Vagina (tissue), 2 donors: ENCODE data around the gene LRWD1. TPM values are rescaled to one million over a fixed set of nuclear protein-coding genes. Genes with fewer than 3 reads are reported as not detected.
"Not testable (repeated sequence)": the region's sequence is repeated elsewhere in the genome, so short reads cannot be mapped to it uniquely, and the experiment has no call there.

Experiments used
- DNase-seq, 2 donors: peaks; one replicate each; pipeline ENCODE4 v3.0.0-alpha.2; 2017; ENCODE audit errors: extremely low spot score in 2 of 2
- H3K27ac ChIP-seq: fragments of 200-600 bp; sonication (generic); one replicate; pipeline ENCODE4 v1.5.1; 2019
- H3K27me3 ChIP-seq: fragments of 200-600 bp; sonication (generic); one replicate; pipeline ENCODE4 v1.5.1; 2019
- H3K36me3 ChIP-seq, 2 donors: fragments of 200-600 bp; sonication (generic); one replicate each; pipeline ENCODE4 v1.5.1; 2017 to 2019
- H3K4me1 ChIP-seq: fragments of 200-600 bp; sonication (generic); one replicate; pipeline ENCODE4 v1.5.1; 2019
- H3K4me3 ChIP-seq, 2 donors: fragments of 200-600 bp; sonication (generic); 1 replicate in 1 of 2; 2 replicates in 1 of 2; pipeline ENCODE4 v1.5.1; 2016 to 2019
- H3K9me3 ChIP-seq: fragments of 200-600 bp; sonication (generic); one replicate; pipeline ENCODE4 v1.5.1; 2019
- POLR2A ChIP-seq, 2 donors: fragments of 450-650 bp; IDR thresholded peaks; one replicate each; pipeline ENCODE4 v1.6.1; 2017; ENCODE audit warnings: antibody characterized with exemption in 2 of 2, mild to moderate bottlenecking in 2 of 2, moderate library complexity in 2 of 2
- POLR2AphosphoS5 ChIP-seq, 2 donors: sonication (generic); formaldehyde crosslinking; IDR thresholded peaks; one replicate each; pipeline ENCODE4 v1.9.0; 2017; ENCODE audit warnings: antibody characterized with exemption in 2 of 2, mild to moderate bottlenecking in 2 of 2, low read depth in 1 of 2; ENCODE audit not compliant: insufficient read depth in 1 of 2
- intact Hi-C: fragments of 100-400 bp; cut with DNase I; formaldehyde crosslinking; loops from one replicate; pipeline ENCODE4 v1.15.1; 2023
- total RNA-seq: library from RNA; depleted of rRNA; stranded (reverse); fragments of >200 nt; gene quantifications from one replicate; pipeline ENCODE4 v1.2.3, GENCODE V29; 2016
- TF ChIP-seq, protein P1 (sequence below), 3 experiments: fragments of 450-650 bp in 2 of 3; fragments of 200-600 bp in 1 of 3; sonication (generic) in 1 of 3; IDR thresholded peaks; one replicate each; pipeline ENCODE4 v1.5.1; 2017 to 2019; ENCODE audit warnings: antibody characterized with exemption in 3 of 3, mild to moderate bottlenecking in 2 of 3, moderate library complexity in 2 of 3

LRWD1 gene
- total RNA-seq, 1 donor from 2014 or later: 11.0 TPM

DNA sequence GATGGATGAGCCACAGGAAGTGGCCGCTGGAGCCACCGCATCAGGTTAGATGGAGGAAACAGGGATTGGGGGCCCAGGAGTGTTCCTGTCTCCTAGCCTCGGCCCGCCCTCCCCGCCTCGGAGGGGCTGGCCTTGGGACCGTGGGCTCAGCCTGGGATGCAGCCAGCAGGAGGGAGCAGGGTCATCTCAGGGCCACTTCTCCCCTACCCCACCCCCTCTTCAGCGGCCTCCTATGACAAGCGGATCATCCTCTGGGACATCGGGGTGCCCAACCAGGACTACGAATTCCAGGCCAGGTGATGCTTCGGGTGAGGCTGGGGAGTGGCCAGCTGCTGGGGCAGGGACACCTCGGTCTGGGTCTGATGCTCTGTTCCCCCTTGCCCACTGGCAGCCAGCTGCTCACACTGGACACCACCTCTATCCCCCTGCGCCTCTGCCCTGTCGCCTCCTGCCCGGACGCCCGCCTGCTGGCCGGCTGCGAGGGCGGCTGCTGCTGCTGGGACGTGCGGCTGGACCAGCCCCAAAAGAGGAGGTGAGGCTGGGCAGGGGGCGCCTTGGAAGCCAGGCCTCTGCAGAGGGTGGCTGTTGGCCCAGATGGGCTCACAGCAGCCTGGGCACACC, 4.7 kb downstream of the LRWD1 start:
- no peak for DNase-seq
- H3K27ac ChIP-seq: no peak overlapping the region
- no peak overlapping the region for H3K4me3 ChIP-seq
- H3K36me3 ChIP-seq: peaks cover 0 to 14% of the 10 kb centered on the region in 2 donors
- H3K4me1 ChIP-seq: peaks cover 13% of the 10 kb centered on the region
- intact Hi-C loops: no loop called here
- no peaks in the 10 kb centered on the region for H3K27me3 ChIP-seq
- TF ChIP-seq POLR2AphosphoS5 (IDR thresholded peaks at IDR 0.05; ENCODE audit: insufficient read depth in 1 of 2, low read depth in 1 of 2): no peak
- no peak for TF ChIP-seq POLR2A (IDR thresholded peaks at IDR 0.05)
- TF ChIP-seq, protein P1, sequence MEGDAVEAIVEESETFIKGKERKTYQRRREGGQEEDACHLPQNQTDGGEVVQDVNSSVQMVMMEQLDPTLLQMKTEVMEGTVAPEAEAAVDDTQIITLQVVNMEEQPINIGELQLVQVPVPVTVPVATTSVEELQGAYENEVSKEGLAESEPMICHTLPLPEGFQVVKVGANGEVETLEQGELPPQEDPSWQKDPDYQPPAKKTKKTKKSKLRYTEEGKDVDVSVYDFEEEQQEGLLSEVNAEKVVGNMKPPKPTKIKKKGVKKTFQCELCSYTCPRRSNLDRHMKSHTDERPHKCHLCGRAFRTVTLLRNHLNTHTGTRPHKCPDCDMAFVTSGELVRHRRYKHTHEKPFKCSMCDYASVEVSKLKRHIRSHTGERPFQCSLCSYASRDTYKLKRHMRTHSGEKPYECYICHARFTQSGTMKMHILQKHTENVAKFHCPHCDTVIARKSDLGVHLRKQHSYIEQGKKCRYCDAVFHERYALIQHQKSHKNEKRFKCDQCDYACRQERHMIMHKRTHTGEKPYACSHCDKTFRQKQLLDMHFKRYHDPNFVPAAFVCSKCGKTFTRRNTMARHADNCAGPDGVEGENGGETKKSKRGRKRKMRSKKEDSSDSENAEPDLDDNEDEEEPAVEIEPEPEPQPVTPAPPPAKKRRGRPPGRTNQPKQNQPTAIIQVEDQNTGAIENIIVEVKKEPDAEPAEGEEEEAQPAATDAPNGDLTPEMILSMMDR (IDR thresholded peaks at IDR 0.05): no peak
- H3K9me3 ChIP-seq: no peaks in the 10 kb centered on the region

DNA sequence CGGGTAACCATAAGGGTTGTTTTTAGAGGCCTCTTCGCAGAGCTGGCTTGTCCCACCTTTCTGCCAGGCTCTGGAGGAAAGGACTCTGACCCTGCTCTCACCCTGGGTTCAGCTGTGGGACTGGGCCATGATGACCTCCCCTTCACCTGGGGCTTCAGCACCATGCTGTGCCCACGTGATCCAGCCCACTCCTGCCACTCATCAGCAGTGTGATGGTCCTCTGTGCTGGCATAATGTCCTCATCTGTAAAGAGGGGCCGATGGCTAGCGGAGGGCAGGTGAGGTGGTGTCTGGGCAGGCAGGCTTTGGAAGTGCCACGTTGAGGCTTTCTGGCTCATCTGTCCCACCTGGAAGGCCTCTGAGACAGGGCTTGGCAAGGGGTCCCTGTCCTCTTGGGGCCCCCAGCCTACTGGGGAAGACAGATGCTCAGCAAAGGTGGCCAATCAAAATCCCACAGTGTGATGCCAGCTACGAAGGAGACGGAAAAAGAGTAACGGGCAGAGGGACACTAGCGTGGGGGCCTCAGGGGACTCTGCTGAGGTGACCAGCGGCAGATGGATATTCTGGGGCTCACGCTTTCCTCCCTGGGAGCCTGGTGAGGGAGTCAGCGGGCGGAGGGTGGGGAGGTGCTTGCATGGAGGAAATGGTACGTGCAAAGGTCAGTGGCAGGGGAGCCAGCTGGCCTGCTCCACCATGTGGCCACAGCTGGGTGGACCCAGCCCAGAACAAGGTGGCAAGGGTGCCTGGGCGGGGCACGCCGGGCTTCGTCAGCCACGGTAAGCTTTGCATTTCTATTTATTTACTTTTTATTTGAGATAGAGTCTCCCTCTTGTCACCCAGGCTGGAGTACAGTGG, 5.4 kb downstream of the LRWD1 start:
- Histone ChIP-seq H3K27me3 (no peaks in the 10 kb centered on the region), H3K36me3 (peaks cover 0 to 14% of the 10 kb centered on the region in 2 donors), H3K9me3 (no peaks in the 10 kb centered on the region), H3K27ac (no peak overlapping the region), H3K4me3 (no peak overlapping the region), H3K4me1 (peaks cover 11% of the 10 kb centered on the region)
- intact Hi-C loops: no loop called here
- DNase-seq: no peak
- no peak for TF ChIP-seq POLR2AphosphoS5 (IDR thresholded peaks at IDR 0.05; ENCODE audit: insufficient read depth in 1 of 2, low read depth in 1 of 2)

DNA sequence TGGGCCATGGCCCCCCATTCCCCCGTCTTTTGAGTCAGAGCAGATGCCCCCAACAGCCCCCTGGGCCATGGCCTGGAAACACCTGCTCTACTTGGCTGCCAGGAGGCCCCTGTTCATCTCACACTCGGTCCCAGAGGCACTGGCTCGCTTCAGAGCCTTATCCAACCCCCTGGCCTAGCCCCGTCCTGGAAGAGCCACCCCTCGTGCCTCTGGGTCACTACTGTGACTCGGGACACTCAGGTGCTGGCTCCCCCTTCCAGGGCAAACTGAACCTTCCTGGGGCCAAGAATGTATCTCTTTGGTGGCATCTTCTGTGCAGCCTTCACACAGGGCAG, 7.0 kb downstream of the LRWD1 start:
- TF ChIP-seq POLR2AphosphoS5 (IDR thresholded peaks at IDR 0.05; ENCODE audit: insufficient read depth in 1 of 2, low read depth in 1 of 2) (no peak), POLR2A (IDR thresholded peaks at IDR 0.05) (no peak)
- TF ChIP-seq, protein P1 (IDR thresholded peaks at IDR 0.05): no peak
- Histone ChIP-seq H3K27me3 (no peaks in the 10 kb centered on the region), H3K9me3 (no peaks in the 10 kb centered on the region), H3K4me3 (no peak overlapping the region), H3K36me3 (peaks cover 0 to 18% of the 10 kb centered on the region in 2 donors), H3K27ac (no peak overlapping the region), H3K4me1 (no peaks in the 10 kb centered on the region)
- no peak for DNase-seq
- intact Hi-C loops: no loop called here

DNA sequence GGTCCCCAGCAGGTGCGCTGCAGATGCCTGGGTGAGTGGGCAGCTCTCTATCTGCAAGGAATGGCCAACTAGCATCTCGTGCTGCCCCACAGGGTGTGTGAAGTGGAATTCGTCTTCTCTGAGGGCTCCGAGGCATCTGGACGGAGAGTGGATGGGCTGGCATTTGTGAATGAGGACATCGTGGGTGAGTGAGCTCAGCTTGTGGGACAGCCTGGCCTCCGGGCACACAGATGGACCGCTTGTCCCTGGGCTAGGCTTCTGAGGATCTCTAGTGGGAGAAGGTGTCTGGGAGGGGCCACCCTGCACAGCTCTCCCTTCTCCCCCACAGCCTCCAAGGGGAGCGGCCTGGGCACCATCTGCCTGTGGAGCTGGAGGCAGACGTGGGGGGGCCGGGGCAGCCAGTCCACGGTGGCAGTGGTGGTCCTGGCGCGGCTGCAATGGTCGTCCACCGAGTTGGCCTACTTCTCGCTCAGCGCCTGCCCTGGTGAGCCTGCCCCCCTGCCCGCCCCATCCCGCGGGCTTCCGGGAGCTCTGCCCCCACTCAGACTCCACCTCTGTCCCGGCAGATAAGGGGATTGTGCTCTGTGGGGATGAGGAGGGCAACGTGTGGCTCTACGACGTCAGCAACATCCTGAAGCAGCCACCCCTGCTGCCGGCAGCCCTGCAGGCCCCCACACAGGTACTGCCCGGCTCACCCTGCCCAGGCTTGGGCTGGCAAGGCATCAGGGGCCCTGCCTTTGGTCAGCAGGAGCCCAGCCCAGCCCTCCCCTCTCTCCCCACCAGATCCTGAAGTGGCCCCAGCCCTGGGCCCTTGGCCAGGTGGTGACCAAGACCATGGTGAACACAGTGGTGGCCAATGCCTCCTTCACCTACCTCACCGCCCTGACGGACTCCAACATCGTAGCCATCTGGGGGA, 7.6 kb downstream of the LRWD1 start:
- TF ChIP-seq, protein P1 (IDR thresholded peaks at IDR 0.05): no peak
- TF ChIP-seq POLR2A (IDR thresholded peaks at IDR 0.05): no peak
- no peak for TF ChIP-seq POLR2AphosphoS5 (IDR thresholded peaks at IDR 0.05; ENCODE audit: insufficient read depth in 1 of 2, low read depth in 1 of 2)
- Histone ChIP-seq H3K27ac (no peak overlapping the region), H3K4me3 (no peak overlapping the region), H3K27me3 (no peaks in the 10 kb centered on the region), H3K4me1 (no peaks in the 10 kb centered on the region), H3K36me3 (peaks cover 0 to 18% of the 10 kb centered on the region in 2 donors), H3K9me3 (no peaks in the 10 kb centered on the region)
- intact Hi-C loops: no loop called here
- DNase-seq: no peak

DNA sequence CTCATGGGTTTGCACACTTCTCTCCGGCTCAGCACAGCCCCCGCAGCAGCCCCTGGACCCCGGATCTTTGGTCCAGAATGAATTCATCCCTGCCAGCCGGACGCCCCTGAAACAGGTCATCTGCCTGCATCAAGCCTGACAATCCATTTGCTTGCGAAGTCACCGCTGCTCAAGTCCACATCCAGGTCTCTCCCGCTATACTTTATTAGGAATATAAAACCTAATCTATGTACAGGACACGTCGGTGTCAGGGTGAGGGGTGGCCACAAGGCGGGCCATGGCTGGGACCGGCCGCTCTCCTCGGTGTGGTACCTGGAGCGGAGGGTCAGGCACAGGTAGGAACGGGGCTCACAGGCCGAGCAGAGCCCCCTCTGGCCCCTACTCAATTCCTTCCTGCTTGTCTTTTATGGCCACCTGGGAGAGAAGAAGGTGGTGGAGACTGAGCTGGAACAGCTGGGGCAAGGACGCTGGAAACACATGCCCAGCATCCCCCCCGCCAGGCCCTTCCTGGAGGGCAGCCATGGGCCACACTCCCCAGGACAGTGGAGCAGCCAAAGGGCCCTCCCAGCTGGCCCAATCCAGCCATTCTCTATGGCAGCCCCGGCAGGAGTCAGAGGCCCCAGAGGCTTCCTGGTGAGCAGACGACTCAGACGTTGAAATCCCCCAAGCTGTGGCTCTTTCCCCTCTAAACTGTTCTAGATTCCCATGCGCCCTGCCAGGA, 8.6 kb downstream of the LRWD1 start:
- Histone ChIP-seq H3K27ac (no peak overlapping the region), H3K36me3 (peaks cover 0 to 18% of the 10 kb centered on the region in 2 donors)
- no peak for DNase-seq

DNA sequence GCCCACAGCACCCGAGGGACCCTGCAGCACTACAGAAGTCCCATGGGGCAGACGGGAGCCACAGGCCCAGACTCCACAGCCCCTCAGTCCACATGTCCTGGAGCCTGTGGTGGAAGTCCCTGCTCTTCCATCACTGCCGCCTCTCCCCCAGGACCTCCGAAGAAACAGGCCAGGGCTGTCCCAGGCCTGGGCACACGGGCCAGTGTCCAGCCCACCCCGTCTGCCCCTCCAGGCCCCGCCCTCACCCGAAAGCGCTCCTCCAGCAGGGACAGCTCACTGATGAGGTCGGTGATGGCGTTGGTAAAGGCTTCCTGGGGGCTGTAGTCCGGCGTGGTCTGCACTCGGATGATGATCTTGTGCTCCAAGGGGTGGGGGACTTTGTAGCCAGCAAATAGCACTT, 9.3 kb downstream of the LRWD1 start:
- DNase-seq, H3K27me3 ChIP-seq, H3K4me1 ChIP-seq, H3K27ac ChIP-seq, H3K4me3 ChIP-seq, intact Hi-C loops, H3K9me3 ChIP-seq: not testable (repeated sequence)
- peaks cover 0 to 18% of the 10 kb centered on the region in 2 donors for H3K36me3 ChIP-seq

More for the DNA sequence above, 8.6 kb downstream of the LRWD1 start:
- H3K4me1 ChIP-seq: no peaks in the 10 kb centered on the region
- no peaks in the 10 kb centered on the region for H3K27me3 ChIP-seq
- no peak for TF ChIP-seq POLR2AphosphoS5 (IDR thresholded peaks at IDR 0.05; ENCODE audit: insufficient read depth in 1 of 2, low read depth in 1 of 2)
- TF ChIP-seq, protein P1 (IDR thresholded peaks at IDR 0.05): no peak
- TF ChIP-seq POLR2A (IDR thresholded peaks at IDR 0.05): no peak
- H3K4me3 ChIP-seq: no peak overlapping the region
- intact Hi-C loops: no loop called here
- H3K9me3 ChIP-seq: no peaks in the 10 kb centered on the region

DNA sequence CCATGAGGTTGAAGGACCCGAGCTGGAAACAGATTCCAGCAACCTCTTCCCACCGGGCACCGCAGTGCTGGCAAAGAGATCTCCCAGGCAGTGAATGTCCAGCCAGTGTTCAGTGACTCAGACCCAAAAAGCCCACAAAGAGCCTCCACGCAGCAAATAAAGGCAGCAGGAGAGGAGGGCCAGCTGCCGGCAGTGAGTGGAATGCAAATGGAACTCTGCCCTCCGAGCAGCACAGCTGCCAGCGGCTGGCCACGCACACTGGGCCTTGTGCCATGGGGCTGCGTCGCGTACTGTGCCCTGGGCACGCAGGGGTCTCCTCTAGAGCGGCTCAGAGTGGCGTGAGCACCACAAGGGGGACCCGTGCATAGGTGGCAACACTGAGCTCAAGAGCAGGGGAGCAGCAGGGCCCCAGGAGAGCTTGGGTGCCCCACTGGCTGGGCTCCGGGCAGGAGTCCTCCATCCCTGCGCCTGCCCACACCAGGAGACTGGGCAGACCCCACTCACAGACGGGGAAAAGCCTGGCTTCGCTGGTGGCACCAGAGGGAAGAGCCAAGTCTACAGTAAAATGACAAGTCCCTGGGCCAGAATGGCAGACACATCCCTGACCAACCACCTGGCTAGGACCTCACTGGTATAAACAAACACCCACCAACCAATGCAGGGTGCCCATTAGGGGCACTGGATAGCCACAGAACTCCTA, 10.1 kb downstream of the LRWD1 start:
- H3K4me3 ChIP-seq, H3K27me3 ChIP-seq, intact Hi-C loops, H3K27ac ChIP-seq, DNase-seq, H3K4me1 ChIP-seq, H3K9me3 ChIP-seq: not testable (repeated sequence)
- H3K36me3 ChIP-seq: peaks cover 0 to 18% of the 10 kb centered on the region in 2 donors
